SKM-1 treated with dmso at 0.1 percent for 144 hours (cell line): ENCODE measurements around the gene REN.
A peak's percentile ranks its signal among the peaks of the same experiment; 100 is the strongest.

ENCODE experiments used
- DNase-seq: peaks from one replicate; lab custom pipeline; 2025; ENCODE audit not compliant: unreplicated experiment; lab: John Stamatoyannopoulos, UW

REN gene

DNA sequence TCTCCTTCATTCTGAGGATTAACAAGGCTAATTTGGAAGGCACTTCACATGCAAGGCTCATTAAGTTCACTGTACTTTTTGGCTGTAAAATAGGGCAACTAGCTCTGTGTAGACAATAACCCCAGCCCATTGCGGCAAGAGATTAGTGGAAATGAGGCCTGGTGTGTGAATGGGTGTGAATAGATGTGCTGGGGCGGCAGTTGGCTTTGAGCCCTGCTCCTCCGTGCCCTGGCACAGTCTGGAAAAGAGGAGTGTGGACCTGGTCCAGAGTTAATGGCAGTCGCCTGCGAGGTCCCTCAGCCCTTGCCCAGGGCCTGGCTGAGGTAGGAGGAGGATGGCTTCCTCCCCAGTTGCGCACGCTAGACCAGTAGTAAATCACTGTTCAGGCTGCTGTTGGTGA, 25.3 kb upstream of the REN start:
- DNase-seq, result no peak

DNA sequence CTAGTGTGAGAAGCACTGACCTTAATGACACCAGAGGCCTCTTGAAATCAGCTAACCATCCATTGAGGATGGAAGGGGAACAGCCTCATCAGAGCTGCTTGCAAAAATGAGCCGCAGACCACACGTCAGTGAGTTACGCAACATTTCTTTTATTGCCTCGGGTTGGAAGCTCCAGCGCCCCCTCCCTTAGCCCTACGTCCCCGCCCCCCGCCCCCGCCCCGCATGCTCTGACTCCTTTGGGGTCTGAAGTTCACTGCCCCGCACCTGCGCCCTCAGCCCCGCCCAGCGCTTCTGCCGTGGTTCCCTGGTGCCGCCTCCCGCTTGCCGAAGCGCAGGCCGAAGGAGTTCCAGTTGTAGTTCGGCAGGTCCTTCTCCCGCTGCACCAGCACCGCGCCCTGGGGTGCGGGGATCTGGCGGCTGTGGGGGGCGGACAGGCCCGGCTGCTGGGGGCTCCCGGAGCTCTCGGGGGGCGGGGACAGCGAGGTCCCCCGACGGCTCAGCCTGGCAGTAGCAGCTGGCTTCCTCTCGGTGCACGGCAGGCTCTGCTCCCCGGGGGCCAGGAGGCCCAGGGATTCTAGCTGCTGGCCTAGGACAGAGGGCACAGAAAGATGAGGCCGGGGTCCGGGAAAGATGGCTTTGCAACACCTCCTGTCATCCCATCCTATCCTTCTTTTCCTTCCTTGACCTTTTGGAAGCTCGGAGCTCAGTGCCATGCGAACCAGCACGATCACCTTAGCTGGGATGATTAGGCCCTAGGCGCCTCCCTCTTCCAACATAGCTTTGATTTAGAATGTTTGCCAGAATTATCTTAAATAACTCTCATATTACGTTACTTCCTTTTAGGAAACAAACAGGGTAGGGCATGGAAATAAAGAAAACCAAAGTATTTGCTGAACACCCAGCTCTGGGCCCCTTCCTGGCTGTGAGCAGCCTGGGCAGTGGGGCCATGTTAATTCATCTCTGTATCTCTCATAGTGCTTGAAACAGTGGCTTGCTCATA, 24.4 kb upstream of the REN start:
- DNase-seq, result peak; percentile 95

DNA sequence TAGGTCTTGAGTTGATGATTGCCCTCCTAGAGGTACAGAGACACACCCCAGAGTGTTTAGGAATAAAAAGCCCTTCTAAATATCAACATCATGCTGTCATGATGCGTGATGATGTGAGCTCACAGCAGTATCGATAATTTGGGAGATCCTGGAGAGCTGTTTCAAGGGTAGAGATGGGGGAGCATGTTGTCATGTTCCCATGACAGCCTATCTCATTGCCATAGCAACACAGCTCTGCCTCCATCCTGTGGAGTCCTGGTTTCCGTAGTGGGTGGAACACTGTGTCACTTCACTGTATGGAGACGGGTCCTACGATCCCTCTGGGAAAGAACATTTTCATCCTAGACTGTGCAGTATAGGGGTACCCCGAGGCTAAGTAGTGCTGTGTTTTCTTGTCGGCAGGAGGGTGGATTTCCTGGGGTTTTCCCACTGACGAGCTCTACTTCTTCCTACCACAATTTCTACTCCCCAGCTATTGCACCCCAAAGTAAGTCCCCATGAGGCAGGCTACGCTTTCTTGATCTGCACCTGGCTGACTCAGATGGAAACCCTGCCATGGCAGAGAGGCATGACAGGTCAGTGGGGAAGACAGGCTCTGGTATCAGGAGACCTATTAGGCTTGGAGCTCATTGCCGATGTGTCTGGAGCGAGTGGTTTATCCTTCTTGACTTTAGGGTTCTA, 23.0 kb upstream of the REN start:
- DNase-seq, result no peak

DNA sequence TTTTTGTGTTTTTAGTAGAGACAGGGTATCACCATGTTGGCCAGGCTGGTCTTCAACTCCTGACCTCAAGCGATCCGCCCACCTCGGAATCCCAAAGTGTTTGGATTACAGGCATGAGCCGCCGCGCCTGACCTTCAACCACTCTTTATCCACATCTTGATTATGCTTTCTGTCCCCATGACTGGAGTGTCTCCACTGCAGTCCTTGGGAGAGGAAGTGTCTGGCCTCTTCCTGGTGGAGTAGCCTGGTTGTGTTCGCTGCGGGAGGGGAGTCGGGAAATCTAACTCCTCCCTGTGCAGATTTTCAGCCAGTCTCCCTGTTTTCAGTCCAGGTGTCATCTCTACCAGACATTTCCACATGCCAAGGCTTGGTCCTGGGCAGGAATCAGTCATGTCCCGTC, 20.5 kb upstream of the REN start:
- DNase-seq, result no peak

DNA sequence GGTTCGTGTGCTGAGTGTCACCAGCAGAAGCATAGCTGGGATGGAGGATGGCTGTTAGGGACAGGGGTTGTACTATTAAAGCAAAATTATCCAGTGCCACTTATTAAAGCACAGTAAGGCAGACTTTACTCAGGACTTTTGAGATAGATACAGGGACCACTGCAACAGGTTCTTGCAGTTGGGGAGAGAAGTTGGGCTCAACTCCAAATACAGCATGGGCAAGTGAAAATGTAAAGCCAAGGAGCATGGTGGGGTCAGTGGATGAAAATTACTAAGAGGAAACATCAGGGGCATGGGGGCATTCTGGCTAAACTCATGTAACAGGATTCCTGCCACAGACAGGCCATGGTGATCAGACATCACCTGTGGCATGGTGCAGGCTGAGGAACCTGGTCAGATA, 15.0 kb upstream of the REN start:
- DNase-seq, result no peak

DNA sequence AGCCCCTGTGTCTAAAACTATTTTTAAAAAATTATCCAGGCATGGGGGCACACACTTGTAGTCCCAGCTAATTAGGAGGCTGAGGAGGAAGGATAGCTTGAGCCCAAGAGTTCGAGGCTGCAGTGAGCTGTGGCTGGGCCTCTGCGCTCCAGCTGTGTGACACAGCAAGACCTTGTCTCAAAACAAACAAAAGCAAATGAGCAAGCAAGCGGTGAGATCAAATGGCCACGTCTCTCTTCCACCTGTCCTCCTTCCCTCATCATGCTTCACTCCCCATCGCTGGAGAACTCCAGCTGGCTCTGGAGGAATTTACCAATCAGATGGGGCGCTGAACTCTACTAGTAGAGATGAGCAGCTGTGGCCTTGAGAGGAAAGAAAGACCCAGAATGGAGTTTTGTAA, 14.0 kb upstream of the REN start:
- no peak for DNase-seq

DNA sequence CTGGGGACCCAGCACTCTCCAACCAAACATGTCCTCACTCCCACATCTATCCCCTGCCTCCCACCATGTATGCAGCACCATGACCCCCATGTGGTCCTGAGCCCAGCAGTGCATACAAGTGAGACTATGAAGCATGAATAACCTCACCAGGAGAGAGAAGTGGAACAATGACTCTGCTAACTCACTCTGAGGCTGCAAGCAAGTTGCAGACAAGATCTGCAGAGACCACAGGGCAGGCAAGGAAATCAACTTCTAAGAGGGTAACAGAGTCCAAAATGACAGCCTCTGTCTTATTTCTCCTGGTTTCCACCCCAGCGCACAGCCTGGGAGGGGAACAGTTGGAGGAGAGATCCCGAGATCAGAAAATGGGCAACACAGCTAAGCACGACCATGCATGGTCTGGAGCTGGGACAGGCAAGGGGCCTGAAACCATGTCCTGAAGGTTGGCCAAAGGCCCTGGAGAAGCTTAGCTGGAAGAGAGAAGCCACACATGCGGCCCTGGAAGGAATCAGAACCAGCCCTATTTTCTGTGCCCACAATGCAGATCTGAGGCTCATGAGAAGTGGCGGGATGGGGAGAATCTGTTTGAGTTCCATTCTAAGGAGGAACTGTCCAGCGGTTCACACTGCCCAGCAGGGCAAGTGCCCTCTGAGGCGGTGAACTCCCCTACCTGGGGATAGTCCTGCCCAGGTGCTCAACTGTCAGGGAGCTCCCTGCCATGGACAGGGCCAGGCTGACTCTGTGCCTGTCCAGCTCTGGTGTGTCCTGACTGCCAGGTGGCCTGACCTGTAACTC, 12.5 kb upstream of the REN start:
- DNase-seq, result no peak

DNA sequence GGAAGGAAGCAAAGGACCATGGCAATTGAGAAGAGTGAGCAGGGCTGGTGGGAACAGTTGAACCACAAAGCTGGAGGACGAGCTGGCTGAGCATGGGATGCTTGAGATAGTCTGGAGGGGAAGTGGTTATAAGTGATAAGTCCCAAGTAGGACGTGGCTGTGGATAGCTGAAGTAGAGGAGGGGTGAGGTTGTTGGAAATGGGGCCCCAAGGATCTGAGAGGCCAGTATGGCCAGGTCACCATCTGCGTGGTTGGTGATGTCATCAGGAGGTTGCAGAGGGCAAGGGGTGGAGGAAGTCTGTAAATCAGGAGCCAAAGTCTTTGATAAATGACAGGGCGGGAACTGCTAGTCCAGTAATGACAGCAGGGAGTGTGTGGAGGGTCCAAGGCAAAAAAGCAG, 11.0 kb upstream of the REN start:
- no peak for DNase-seq

DNA sequence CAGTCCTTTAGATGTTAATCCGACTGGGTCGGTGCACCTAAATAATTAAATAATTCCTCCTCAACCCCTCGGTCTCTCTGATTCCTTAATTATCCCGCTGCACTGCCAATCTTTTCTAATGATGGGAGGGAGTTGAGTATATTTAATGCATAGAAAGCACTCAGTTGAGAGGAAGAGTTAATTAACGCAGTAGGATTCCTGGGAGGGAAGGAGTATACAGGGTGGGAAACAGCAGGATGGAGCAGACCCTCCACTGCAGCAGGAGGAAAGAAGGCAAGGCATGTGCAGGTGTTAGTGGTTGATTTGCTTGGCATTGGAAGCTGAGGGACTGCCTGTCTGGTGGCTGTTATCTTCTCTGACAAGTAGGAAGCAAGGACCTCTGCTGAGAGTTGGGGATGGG, 9.9 kb upstream of the REN start:
- DNase-seq, result no peak

DNA sequence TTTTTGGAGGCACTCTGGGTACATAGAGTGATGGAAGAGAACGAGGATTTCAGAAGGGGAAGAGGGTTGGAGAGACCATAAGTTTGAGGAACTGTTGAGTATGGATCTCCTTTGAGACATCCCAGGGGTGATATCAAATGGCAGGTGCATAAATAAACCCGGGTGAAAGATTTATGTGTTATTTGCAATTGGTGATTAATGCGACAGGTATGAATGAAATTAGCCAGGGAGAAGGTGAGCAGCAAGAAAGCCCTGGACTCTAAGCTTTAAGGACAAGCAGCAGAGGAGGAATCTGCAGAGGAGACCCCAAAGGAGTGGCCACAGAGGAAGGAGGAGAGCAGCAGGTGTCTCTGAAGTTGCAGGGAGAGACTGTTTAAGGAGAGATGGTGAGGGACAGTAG, 8.8 kb upstream of the REN start:
- DNase-seq, result no peak

DNA sequence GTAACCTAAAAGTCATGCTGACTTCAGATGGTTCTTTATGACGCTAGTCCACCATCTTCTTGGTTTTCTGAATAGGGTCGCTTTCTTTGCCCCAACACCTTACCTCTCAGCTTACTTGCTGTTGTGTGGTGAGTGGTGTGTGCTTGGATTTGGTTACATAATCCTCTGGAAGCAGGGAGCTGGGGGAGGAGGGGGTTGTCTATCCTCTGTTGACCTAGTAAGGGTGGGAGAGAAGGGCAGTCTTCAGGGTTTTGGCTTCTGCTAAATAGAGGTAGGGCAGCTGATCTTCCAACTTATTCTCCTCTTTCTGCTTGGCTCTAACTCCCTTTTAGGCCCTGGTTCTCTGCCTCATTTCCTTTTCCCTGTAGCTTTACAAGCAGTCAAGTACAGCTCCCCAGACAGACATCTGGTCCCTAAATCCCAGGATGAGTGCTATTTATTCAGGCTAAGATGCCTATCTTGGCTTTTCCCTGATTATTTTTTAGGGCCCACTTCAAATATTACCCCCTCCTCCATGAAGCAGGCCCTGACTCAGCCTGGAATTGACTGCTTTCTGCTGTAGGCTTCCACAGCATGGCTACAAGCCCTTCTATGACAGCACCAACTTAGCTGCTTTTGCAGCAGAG, 6.4 kb upstream of the REN start:
- no peak for DNase-seq

DNA sequence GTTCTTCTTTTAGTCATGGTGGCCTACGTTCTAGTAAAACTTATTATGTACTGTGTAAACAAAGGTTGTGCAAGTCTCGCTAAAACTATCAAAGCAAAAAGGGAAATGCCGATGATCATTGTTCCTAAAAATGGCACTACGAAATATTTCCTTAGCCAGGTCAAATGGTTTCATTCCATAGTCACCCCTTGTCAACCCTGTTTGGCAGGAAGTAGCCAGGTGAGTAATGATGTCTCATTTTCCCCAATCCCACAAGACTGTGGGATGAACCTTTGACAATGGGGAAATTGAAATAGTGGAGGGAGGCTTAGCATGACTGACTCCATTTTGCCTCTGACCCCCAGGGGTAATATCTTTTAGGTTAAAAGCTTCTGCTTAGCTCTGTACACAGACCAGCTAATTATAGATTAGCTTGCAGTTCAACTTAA, 5.6 kb upstream of the REN start:
- DNase-seq, result no peak

DNA sequence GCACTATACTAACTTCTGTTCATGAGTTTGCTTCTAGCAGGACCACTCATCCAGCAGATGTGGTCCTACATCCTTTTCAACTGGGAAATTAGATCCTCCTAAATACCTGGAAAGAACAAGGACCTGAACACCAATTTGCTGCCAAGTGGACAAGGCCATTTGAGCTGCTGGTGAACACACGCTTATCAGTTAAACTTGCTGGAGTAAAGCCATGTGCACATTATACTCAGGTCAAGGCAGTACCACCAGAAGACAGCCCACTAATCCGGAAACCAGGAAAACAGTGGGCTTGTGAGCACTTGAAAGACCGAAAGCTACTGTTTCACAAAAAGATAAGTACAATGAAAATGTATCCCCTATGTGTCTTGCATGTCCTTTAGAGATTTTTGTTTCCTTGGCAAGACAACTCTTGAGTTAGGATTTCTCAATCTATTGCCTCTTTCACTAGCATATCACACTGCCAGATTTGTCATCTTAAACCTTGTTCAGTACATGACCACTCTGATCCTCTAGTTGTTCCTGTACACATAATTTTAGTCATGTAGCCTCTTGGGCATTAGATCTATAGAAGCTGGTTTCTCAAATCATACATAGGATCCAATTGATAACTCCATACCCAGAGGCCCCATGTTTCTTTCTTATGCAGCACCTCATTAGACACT, 4.5 kb upstream of the REN start:
- no peak for DNase-seq

DNA sequence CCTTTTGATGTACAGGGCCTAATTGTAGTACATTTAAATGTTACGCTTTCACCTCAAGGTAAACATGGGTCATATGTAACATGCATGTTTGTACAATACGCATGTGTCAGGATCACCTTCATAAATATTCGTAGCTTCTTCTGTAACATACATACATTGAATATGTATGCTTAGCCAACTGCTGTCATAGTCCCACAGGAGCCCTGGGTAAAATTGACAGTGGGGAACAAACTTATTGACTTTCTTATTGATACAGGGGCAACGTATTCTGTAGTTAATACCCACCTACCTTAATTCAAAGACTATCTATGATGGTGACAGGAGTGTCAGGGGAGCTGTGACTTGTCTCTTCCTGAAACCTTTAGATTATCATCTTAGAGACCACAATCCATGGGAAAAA, 3.7 kb upstream of the REN start:
- no peak for DNase-seq

DNA sequence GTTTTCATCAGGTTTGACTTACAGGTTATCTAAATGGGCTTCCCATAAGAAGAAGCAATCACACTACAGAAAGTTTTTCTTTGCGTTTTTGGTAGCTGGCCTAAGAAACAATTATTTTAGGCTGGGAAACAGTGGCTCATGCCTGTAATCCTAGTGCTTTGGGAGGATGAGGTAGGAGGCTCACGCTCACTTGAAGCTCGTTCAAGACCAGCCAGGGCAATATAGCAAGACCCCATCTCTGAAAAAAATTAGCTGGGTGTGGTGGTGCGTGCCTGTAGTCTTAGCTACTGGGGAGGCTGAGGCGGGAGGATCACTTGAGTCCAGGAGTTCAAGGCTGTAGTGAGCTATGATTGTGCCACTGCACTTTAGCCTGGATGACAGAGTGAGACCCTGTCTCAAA, 1.6 kb upstream of the REN start:
- no peak for DNase-seq

DNA sequence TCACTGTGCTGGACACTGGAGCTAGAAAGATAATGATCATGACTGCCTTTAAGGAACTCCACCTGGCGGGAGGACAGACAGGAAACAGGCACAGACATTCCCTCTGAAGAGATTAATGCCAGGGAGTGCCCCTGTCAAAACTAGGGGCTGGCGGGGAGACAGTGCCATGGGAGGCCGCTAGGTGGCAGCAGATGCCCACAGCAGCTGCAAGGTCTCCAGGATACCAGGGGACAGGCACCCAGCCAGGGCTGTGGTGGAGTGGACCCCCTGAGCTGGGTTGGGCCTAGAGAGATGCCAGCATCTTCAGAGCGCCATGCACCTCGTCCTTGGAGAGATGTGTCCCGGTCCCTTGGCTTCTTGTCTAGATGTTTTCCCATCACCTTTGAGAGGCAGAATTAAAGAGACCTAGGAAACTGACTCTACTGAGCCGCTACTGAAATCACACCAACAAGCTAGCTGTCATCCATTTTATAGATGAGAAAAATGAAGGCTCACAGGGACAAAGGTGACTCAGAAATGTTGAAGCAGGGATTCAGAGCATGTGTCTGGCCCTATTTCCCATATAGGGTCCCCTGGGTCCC, 3.6 kb downstream of the REN start:
- DNase-seq, result peak; percentile 64

DNA sequence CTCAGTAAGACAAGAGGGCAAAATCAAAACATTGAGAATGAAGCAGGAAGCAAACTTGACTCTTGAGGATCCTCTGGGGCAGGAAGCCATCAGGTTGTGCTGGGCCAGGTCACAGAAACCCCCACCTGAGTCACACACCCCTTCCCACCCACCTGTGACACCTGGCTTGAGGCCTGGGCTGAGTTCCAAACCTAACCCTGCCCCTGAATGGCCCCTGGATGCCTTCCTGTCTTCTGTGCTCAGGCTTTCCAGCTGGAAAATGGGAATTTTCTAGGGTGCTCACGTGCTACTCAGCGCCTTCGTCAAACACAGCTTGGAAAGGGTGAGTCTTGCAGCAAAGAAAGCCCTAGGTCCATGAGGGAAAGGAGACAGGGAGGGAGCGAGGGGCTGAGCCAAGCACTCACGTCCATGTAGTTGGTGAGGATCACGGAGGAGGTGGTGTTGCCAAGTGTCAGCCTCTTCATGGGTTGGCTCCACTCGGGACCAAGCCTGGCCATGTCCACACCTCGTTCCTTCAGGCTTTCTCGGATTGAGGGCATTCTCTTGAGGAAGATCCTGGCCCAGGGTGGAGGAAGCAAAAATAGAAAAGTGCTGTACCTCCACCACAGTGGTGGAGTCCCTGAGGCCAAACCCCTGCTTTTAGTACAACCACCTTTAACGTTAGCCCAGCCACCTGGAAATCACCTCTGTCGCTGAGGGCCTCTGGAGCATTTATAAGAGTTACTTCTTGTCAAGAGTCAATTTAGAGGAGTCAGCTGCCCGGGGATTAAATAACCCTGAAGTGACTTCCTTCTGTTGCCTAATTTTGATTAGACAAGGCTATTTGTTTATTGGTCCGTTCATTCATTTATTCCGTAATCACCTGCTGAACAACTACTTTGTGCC, 4.3 kb downstream of the REN start:
- no peak for DNase-seq

DNA sequence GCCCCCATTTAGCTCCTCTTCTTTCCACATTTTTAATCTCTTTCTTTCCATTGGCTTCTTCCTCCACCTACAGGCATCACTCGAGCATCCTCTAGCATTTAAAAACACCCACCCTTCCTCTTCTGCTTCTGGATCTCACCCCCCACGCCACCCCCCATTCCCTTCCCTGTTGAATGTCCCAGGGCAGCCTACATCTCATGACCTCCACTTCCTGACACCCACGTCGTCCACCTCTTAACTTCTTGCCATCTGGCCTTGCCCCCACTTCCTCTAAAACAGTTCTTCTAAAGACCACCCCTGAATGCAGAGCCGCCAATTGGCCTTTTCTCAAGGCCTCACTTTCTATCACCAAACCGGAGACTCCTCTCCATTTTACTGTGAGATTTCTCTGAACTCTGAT, 8.2 kb downstream of the REN start:
- no peak for DNase-seq

DNA sequence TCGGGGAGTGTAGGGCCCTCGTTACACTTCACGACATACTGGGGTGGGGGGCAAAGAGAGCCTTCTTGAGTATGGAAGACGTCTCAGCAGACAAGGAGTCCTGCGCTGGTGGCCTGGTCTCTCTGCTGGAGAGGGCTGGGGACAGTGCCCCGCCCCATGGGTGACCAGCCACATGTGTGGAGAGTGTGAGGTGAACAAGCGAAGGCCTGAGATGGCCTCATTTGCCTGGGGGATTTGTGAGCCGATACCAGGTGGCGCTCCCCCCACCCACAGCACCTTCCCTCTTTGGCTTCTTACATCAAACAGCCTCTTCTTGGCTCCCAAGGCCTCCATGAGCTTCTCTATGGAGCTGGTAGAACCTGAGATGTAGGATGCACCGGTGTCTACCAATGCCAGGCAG, 10.3 kb downstream of the REN start:
- no peak for DNase-seq
